HUES48 (cell line): ENCODE results near the gene NFE2L1.
"Not testable (repeated sequence)": the region's sequence is repeated elsewhere in the genome, so short reads cannot be mapped to it uniquely, and the experiment has no call there.

Experiments used
- H3K27ac ChIP-seq: one replicate; pipeline ENCODE4 v1.7.0; 2013; ENCODE audit warnings: low read depth, low read length, inconsistent platforms
- H3K27me3 ChIP-seq: 2 replicates; pipeline ENCODE4 v1.6.1; 2013; ENCODE audit warnings: mild to moderate bottlenecking, low read length; ENCODE audit not compliant: control insufficient read depth, insufficient read depth
- H3K36me3 ChIP-seq: 2 replicates; pipeline ENCODE4 v1.6.1; 2013; ENCODE audit warnings: low read length; ENCODE audit not compliant: control insufficient read depth, insufficient read depth
- H3K4me1 ChIP-seq: 2 replicates; pipeline ENCODE4 v1.6.1; 2013; ENCODE audit warnings: mild to moderate bottlenecking, low read length; ENCODE audit not compliant: control insufficient read depth, insufficient read depth
- H3K4me3 ChIP-seq: 2 replicates; pipeline ENCODE4 v1.5.1; 2013; ENCODE audit warnings: mild to moderate bottlenecking, low read depth, low read length
- H3K9ac ChIP-seq: 2 replicates; pipeline ENCODE4 v1.6.1; 2013; ENCODE audit warnings: mild to moderate bottlenecking, low read depth, low read length, moderate library complexity
- H3K9me3 ChIP-seq: 2 replicates; pipeline ENCODE4 v1.6.1; 2013; ENCODE audit warnings: low read length; ENCODE audit not compliant: control insufficient read depth, insufficient read depth

Gene NFE2L1

GRCh38 chr17:48024149-48025039 lies 23.8 kb upstream of the NFE2L1 start:
- H3K27me3 ChIP-seq = peaks cover 23% of the 10 kb centered on the region
- H3K27ac ChIP-seq = no peak overlapping the region
- H3K4me3 ChIP-seq = peak overlapping the region; percentile 66
- no peak overlapping the region for H3K9ac ChIP-seq
- H3K9me3 ChIP-seq = no peaks in the 10 kb centered on the region
- no peaks in the 10 kb centered on the region for H3K36me3 ChIP-seq
- peaks cover 25% of the 10 kb centered on the region for H3K4me1 ChIP-seq

GRCh38 chr17:48025040-48025903 lies 22.9 kb upstream of the NFE2L1 start:
- Histone ChIP-seq H3K27me3 (peaks cover 23% of the 10 kb centered on the region), H3K4me1 (peaks cover 25% of the 10 kb centered on the region), H3K4me3 (peak overlapping the region; percentile 78), H3K9ac (no peak overlapping the region), H3K9me3 (no peaks in the 10 kb centered on the region), H3K27ac (no peak overlapping the region), H3K36me3 (no peaks in the 10 kb centered on the region)

- Histone ChIP-seq H3K27ac (no peak overlapping the region), H3K27me3 (peaks cover 23% of the 10 kb centered on the region), H3K9ac (no peak overlapping the region), H3K36me3 (no peaks in the 10 kb centered on the region), H3K4me3 (peak overlapping the region; percentile 78; the same call in 1 of the 2 replicates), H3K9me3 (no peaks in the 10 kb centered on the region), H3K4me1 (peaks cover 25% of the 10 kb centered on the region)
Measured at GRCh38 chr17:48025904-48026501, 22.2 kb upstream of the NFE2L1 start.

DNA sequence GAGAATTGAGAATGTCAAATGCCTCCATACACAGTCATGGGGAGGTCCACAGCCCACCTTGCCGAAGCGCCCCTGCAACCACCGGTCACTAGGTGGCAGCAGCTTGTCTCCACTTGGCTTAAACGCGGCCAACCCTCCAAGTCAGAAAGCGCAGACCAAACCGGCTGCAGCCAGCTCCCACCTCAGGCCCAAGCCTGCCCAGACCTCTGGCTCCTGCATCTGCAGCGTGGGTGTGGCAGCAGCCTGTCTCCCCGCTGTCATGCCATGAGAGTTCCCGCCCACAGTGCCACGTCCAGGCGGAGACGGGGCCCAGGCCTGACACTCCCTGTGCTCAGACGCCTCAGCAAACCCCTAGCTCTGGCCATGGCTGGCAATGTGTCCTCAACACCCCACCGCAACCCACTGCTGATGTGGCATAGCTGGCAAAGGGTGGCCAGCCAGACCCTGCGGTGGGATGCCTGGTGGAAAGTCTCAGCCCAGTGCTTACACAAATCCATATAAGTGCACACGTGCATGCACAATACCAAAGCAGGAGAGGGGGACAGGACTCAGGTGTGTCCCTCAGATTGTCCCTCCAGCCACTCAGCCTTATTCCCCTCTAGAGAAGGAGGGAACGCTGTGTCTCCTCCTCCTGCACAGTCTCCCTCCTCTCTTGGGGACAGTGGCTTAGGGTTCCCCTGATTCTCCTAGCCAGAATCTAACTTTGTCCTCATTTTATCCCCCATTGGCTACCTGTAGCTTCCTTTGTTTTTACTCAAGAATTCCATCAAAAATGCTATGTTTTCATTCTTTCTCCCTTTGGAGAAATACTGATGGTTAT lies 21.4 kb upstream of the NFE2L1 start:
- Histone ChIP-seq H3K27ac (no peak overlapping the region), H3K9ac (no peak overlapping the region), H3K4me1 (peaks cover 25% of the 10 kb centered on the region), H3K4me3 (no peak overlapping the region), H3K36me3 (no peaks in the 10 kb centered on the region), H3K27me3 (peaks cover 23% of the 10 kb centered on the region), H3K9me3 (no peaks in the 10 kb centered on the region)

- Histone ChIP-seq H3K27ac (no peak overlapping the region), H3K4me3 (no peak overlapping the region), H3K4me1 (peaks cover 25% of the 10 kb centered on the region), H3K36me3 (no peaks in the 10 kb centered on the region), H3K9ac (no peak overlapping the region), H3K27me3 (peaks cover 26% of the 10 kb centered on the region), H3K9me3 (no peaks in the 10 kb centered on the region)
Measured at GRCh38 chr17:48027322-48027981, 20.7 kb upstream of the NFE2L1 start.

GRCh38 chr17:48028736-48029135 lies 19.4 kb upstream of the NFE2L1 start:
- Histone ChIP-seq H3K9ac (no peak overlapping the region), H3K27ac (no peak overlapping the region), H3K36me3 (no peaks in the 10 kb centered on the region), H3K4me1 (peaks cover 21% of the 10 kb centered on the region), H3K4me3 (no peak overlapping the region), H3K9me3 (no peaks in the 10 kb centered on the region), H3K27me3 (peaks cover 26% of the 10 kb centered on the region)

- H3K36me3 ChIP-seq = no peaks in the 10 kb centered on the region
- no peak overlapping the region for H3K4me3 ChIP-seq
- no peak overlapping the region for H3K27ac ChIP-seq
- no peaks in the 10 kb centered on the region for H3K9me3 ChIP-seq
- peaks cover 12% of the 10 kb centered on the region; the same call in 1 of the 2 replicates for H3K4me1 ChIP-seq
- peaks cover 11% of the 10 kb centered on the region for H3K27me3 ChIP-seq
- H3K9ac ChIP-seq = no peak overlapping the region
Measured at GRCh38 chr17:48030531-48030930, 17.6 kb upstream of the NFE2L1 start.

DNA sequence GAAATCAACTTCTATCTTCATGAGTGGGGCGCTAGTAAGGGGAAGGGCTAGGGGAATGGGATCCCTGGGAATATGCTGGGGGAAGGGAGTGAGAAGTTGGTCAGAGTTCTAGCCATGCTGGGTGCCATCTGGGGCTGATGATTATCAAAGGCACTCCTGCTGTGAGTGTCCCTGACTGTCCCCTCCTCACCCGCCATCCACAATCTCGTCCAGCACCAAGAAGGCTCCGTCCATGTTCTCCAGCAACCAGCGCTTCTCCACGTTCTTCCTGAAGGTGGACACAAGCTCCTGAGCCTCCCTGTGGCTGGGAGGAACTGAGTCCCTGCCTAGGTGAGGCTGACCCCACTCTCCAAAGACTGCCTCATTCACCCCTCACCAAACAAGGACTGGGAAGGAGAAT lies 16.2 kb upstream of the NFE2L1 start:
- Histone ChIP-seq H3K9ac (no peak overlapping the region), H3K27ac (no peak overlapping the region), H3K4me1 (peaks cover under 1% of the 10 kb centered on the region; the same call in 1 of the 2 replicates), H3K9me3 (no peaks in the 10 kb centered on the region), H3K4me3 (no peak overlapping the region), H3K27me3 (peaks cover 13% of the 10 kb centered on the region), H3K36me3 (no peaks in the 10 kb centered on the region)

- H3K9me3 ChIP-seq, H3K9ac ChIP-seq, H3K4me3 ChIP-seq, H3K36me3 ChIP-seq, H3K4me1 ChIP-seq, H3K27ac ChIP-seq: not testable (repeated sequence)
- H3K27me3 ChIP-seq = peaks cover 35% of the 10 kb centered on the region
Measured at GRCh38 chr17:48034734-48035133, 13.4 kb upstream of the NFE2L1 start.

GRCh38 chr17:48036693-48037035 lies 11.5 kb upstream of the NFE2L1 start:
- H3K4me1 ChIP-seq = peaks cover 5% of the 10 kb centered on the region
- no peaks in the 10 kb centered on the region for H3K9me3 ChIP-seq
- H3K27ac ChIP-seq = no peak overlapping the region
- H3K9ac ChIP-seq = no peak overlapping the region
- peak overlapping the region; percentile 72 for H3K4me3 ChIP-seq
- no peaks in the 10 kb centered on the region for H3K36me3 ChIP-seq
- H3K27me3 ChIP-seq = peaks cover 35% of the 10 kb centered on the region
